Kasumi-1 (cell line): ENCODE results near the gene HDDC3.
"Not testable (repeated sequence)": the region's sequence is repeated elsewhere in the genome, so short reads cannot be mapped to it uniquely, and the experiment has no call there.

Experiments used
- DNase-seq, 2 experiments: peaks; one replicate each; lab custom pipeline; 2025; lab: John Stamatoyannopoulos, UW

The HDDC3 gene

GRCh38 chr15:90909976-90910375, 22.4 kb downstream of the HDDC3 start:
- no peak for DNase-seq

GRCh38 chr15:90909449-90909848, 22.9 kb downstream of the HDDC3 start:
- not testable (repeated sequence) for DNase-seq

- DNase-seq: no peak
Observed at GRCh38 chr15:90907838-90908507, 24.4 kb downstream of the HDDC3 start.

- DNase-seq: no peak
Observed at GRCh38 chr15:90907051-90907660, 25.2 kb downstream of the HDDC3 start.

- DNase-seq: no peak
Observed at GRCh38 chr15:90906181-90906849, 26.0 kb downstream of the HDDC3 start.

GRCh38 chr15:90905306-90906180, 26.8 kb downstream of the HDDC3 start:
- DNase-seq: no peak

GRCh38 chr15:90904746-90905145, 27.6 kb downstream of the HDDC3 start:
- no peak for DNase-seq

GRCh38 chr15:90903733-90904536, 28.4 kb downstream of the HDDC3 start:
- peak; percentile 24 to 45 for DNase-seq

- peak; percentile 47 to 51 for DNase-seq
Observed at GRCh38 chr15:90902840-90903732, 29.3 kb downstream of the HDDC3 start, which contains the start of gene MAN2A2. TSS of gene MAN2A2 (plus strand) at chr15:90903302. CDS start at chr15:90904208, 906 bp downstream.

GRCh38 chr15:90902040-90902839, 30.1 kb downstream of the HDDC3 start:
- peak; percentile 84 to 92 for DNase-seq

- peak in 1 of 2 experiments; percentile 40 for DNase-seq
Observed at GRCh38 chr15:90901175-90902039, 30.9 kb downstream of the HDDC3 start.

- DNase-seq: not testable (repeated sequence)
Observed at GRCh38 chr15:90897131-90897655, 35.2 kb downstream of the HDDC3 start.

- peak; percentile 55 to 58 for DNase-seq
Observed at GRCh38 chr15:90895571-90896117, 36.7 kb downstream of the HDDC3 start.

GRCh38 chr15:90893175-90894090, 38.9 kb downstream of the HDDC3 start:
- DNase-seq: no peak

GRCh38 chr15:90892498-90893174, 39.7 kb downstream of the HDDC3 start:
- DNase-seq: no peak

GRCh38 chr15:90892023-90892422, 40.3 kb downstream of the HDDC3 start:
- no peak for DNase-seq
